GM12892 (cell line): Measurements from ENCODE around the gene ASB18.

Experiments
- POLR2AphosphoS5 ChIP-seq: IDR thresholded peaks from 2 replicates; pipeline ENCODE4 v1.6.1; 2011; ENCODE audit warnings: low read depth, low read length, control low read depth
- TAF1 ChIP-seq: IDR thresholded peaks from 2 replicates; pipeline ENCODE4 v1.6.1; 2011; ENCODE audit warnings: low read depth, mild to moderate bottlenecking, control low read depth, low read length, borderline replicate concordance

GRCh38 chr2:236252602-236253001, 11.6 kb downstream of the ASB18 start:
- TF ChIP-seq POLR2AphosphoS5: no peak
- no peak for TF ChIP-seq TAF1
